GM19463 (cell line): ENCODE results near the gene FLT4.
"Not testable (repeated sequence)": the region's sequence is repeated elsewhere in the genome, so short reads cannot be mapped to it uniquely, and the experiment has no call there.

Experiments used
- ATAC-seq: cut with Tn5 transposase; IDR thresholded peaks from one replicate; pipeline ENCODE4 v1.9.1; 2021; ENCODE audit warnings: mild to moderate bottlenecking, moderate library complexity; ENCODE audit not compliant: unreplicated experiment

FLT4 gene

GRCh38 chr5:180649297-180650039 lies at the start of gene FLT4:
Gene FLT4 (minus strand): TSS chr5:180649600. CDS start chr5:180649545, 55 bp downstream.
- no peak for ATAC-seq

GRCh38 chr5:180699042-180699441 lies 49.6 kb upstream of the FLT4 start:
- ATAC-seq: no peak

- no peak for ATAC-seq
These were observed 46.7 kb upstream of the FLT4 start for GRCh38 chr5:180696116-180696515.

- ATAC-seq: no peak
These were observed 43.0 kb upstream of the FLT4 start for GRCh38 chr5:180692429-180692828.

- ATAC-seq: no peak
These were observed 41.6 kb upstream of the FLT4 start for GRCh38 chr5:180691046-180691445.

GRCh38 chr5:180690562-180690961 lies 41.2 kb upstream of the FLT4 start:
- no peak for ATAC-seq

- no peak for ATAC-seq
These were observed 40.4 kb upstream of the FLT4 start for GRCh38 chr5:180689775-180690174.

- ATAC-seq: no peak
These were observed 39.8 kb upstream of the FLT4 start for GRCh38 chr5:180689071-180689694.

GRCh38 chr5:180688330-180689070 lies 39.1 kb upstream of the FLT4 start:
- ATAC-seq: no peak

GRCh38 chr5:180686799-180687198 lies 37.4 kb upstream of the FLT4 start:
- not testable (repeated sequence) for ATAC-seq

- no peak for ATAC-seq
These were observed 35.3 kb upstream of the FLT4 start for GRCh38 chr5:180684623-180685161.

GRCh38 chr5:180683220-180683922 lies 34.0 kb upstream of the FLT4 start:
- ATAC-seq: no peak

GRCh38 chr5:180682560-180682959 lies 33.2 kb upstream of the FLT4 start:
- ATAC-seq: no peak

- not testable (repeated sequence) for ATAC-seq
These were observed 32.6 kb upstream of the FLT4 start for GRCh38 chr5:180682008-180682407.

- ATAC-seq: not testable (repeated sequence)
These were observed 28.9 kb upstream of the FLT4 start for GRCh38 chr5:180678319-180678718.

- no peak for ATAC-seq
These were observed 25.7 kb upstream of the FLT4 start for GRCh38 chr5:180675036-180675635.

GRCh38 chr5:180674090-180674475 lies 24.7 kb upstream of the FLT4 start:
- not testable (repeated sequence) for ATAC-seq

- ATAC-seq: no peak
These were observed 24.1 kb upstream of the FLT4 start for GRCh38 chr5:180673371-180674089.

- ATAC-seq: not testable (repeated sequence)
These were observed 22.6 kb upstream of the FLT4 start for GRCh38 chr5:180671958-180672524.
